ENCODE data around the gene BNC1.

GRCh38 chr15:83320844-83321243, 36.4 kb upstream of the BNC1 start:
- TF ChIP-seq EZH2 (IDR thresholded peaks at IDR 0.05; ENCODE audit: insufficient read depth, poor library complexity, severe bottlenecking) = no peak
- no peak for TF ChIP-seq EZH2phosphoT487 (IDR thresholded peaks at IDR 0.05; ENCODE audit: insufficient read depth, low read depth)
